D721Med (cell line): ENCODE data around the gene KMT2C.

Source experiments
- DNase-seq: peaks from one replicate; pipeline ENCODE4 v3.0.0; 2011; ENCODE audit warnings: low spot score; ENCODE audit not compliant: insufficient read length
- FAIRE-seq: peaks from 2 replicates; lab custom pipeline; 2011; peaks lifted over from hg19 to GRCh38; lab: Jason Lieb, UNC
- TF ChIP-seq, protein P1 (sequence below): IDR thresholded peaks from 2 replicates; pipeline ENCODE4 v1.5.1; 2012; ENCODE audit warnings: mild to moderate bottlenecking, control low read depth; ENCODE audit not compliant: insufficient read depth; ENCODE audit errors: missing control alignments

Gene KMT2C

DNA sequence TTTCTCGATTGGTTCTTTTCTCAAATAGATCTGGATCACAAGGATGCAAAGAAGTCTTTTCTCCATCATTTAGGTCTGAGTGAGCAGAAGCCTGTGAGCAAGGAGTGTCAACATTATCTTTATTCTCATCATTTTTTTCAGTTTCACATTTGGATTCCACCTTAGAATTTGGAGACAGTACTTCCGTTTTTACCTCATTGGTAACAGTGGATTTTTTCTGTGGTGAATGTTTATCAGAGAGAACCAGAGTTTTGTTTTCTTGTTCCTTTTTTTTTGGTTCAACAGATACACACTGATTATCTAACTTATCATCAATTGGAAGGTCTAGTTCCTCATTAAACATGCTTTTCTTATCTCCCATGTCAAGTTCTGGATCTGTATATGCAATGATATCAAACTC lies 259.0 kb downstream of the KMT2C start:
- no peak for FAIRE-seq
- no peak for DNase-seq
- TF ChIP-seq, protein P1, sequence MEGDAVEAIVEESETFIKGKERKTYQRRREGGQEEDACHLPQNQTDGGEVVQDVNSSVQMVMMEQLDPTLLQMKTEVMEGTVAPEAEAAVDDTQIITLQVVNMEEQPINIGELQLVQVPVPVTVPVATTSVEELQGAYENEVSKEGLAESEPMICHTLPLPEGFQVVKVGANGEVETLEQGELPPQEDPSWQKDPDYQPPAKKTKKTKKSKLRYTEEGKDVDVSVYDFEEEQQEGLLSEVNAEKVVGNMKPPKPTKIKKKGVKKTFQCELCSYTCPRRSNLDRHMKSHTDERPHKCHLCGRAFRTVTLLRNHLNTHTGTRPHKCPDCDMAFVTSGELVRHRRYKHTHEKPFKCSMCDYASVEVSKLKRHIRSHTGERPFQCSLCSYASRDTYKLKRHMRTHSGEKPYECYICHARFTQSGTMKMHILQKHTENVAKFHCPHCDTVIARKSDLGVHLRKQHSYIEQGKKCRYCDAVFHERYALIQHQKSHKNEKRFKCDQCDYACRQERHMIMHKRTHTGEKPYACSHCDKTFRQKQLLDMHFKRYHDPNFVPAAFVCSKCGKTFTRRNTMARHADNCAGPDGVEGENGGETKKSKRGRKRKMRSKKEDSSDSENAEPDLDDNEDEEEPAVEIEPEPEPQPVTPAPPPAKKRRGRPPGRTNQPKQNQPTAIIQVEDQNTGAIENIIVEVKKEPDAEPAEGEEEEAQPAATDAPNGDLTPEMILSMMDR: no peak

DNA sequence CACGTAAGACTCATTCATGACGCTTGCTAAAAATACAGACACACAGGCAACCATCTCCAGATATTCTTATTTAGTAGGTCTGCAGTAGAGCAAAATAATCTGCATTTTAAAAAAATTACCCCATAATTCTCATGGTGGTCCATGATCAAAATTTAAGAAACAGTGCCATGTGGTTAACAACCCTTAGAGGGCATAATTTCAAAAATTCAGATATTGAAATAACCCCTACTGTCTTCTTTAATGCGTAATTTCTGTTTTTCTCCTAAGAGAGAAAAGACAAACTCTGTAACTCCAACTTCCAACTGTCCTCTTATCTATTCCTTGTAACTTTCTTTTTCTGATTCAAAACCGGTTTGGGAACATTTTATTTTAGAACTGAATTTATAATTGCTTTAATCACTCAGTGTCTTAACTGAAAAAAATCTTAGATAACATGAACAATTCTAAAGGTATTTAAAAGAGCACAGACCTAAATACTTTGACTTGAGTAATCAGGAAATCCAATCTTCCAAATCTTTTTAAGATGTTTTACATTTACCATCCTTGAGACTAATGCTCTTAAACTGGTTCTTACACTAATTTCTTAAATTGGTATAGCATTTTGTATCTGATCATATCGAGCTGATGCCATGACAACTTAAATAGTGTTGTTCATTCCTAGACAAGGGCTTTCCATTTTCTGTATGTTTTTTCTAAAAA lies 262.3 kb downstream of the KMT2C start:
- FAIRE-seq (no peak), DNase-seq (no peak)
- TF ChIP-seq, protein P1: no peak

DNA sequence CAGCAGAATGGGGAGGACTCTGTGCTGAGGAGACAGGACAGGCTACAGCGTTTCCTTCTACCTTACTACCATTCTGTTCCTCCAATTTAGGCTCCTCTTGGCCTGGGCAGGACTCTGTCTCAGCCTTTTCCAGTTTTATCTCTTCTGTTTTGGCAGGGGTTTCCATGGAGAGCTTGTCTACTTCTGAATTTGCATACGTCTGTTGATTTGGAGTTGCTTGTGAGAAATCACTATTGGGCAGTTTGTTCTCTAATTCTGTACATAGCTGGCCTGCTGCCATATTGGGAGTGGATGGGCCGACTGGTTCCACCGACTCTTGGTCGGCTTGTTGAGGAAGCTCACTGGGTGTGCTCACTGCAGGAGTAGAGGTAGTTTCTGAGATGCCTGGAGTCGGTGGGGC lies 273.5 kb downstream of the KMT2C start:
- TF ChIP-seq, protein P1: no peak
- no peak for FAIRE-seq
- no peak for DNase-seq

DNA sequence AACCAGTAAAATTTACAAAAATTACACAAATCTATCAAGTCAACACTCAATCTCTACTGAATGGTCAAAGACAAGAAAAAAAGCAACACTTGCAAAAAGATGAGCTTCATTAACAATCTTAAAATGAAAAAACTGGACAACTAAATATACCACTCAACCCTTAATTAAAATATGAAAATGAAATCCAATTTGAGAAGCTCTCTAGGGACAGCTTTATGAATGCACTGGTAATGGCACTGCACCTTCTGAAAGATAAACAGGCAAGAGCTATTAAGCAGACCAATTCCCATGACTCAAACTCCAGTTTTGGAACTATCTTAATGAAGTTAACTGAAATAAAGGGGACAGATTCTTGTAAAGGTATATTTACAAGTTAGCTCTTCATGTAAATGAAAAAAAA lies 274.6 kb downstream of the KMT2C start:
- FAIRE-seq (no peak), DNase-seq (no peak)
- TF ChIP-seq, protein P1: no peak

DNA sequence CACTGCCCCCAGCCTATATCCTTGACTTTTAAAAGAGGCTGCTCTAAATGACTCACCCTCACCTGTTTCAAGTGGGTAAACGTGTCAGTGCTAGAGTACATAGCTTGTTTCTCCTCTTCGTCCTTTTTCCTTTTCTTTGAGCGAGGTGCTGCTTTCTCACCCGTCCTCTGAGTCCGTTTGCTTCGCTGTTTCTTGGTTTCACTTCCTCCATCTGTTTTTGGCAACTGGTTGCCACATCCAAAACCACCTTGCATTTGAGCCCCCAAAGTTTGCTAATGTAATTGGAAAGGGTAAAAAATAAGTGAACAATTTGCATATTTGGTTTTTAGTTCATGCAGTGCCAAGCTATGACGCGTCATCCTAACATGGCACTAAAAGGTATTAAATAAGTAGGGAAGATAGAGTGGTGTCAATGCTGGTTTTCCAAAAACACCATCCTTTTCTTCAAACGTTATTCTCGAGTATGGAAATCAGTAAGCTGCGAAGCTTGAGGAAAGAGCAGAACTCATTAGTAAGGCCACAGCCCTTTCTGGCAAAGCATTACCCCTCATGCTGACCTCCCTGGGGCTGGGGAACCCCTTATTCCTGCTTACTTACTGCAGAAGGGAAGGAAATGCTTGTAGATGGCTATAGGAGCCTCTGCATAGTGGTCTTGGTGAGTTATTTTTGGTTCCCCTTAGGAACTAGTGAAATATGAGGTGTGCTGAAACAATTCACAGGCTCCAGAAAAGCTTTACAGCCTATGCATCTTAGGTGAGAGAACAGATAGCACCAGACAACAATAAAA lies 276.8 kb downstream of the KMT2C start:
- FAIRE-seq (no peak), DNase-seq (no peak)
- TF ChIP-seq, protein P1: no peak

DNA sequence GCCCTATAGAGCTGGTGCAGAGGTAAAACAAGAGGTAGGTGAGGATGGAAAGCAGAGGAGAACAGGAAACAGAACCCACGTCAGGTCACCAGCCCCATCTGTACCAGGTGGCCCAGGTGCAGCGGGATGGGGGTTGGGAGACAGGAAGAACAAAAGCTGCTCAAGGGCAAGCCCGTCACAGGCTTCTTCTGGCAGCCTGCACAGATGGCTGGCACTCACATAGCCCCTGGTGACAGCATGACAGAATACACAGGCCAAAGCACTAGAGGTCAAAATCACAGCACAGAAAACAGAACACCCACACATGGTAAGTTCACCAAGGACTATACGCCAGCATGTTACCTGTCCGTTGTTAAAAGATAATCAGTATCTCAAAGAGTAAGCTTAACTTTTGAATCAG lies 283.5 kb downstream of the KMT2C start:
- DNase-seq (no peak), FAIRE-seq (no peak)
- TF ChIP-seq, protein P1: no peak

DNA sequence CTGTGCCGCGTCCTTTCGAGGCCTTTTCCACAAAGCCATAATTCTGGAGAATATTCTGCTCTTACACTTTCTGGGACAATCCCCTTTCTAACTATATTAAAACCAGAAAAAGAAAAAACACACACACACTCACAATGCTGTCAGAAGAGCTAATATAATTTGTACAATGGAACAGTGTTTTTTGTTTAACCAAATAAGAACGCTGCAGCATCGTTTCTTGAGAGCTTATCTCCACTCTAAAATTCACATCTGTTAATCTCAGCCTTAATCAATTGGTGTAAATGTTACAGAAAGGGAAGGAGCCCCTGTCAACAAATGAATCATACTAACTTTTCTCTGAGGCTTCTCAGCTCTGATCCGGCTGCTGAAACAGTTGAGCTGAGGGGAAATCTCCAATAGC lies 286.4 kb downstream of the KMT2C start:
- FAIRE-seq (no peak), DNase-seq (no peak)
- TF ChIP-seq, protein P1: no peak
